Measurements from ENCODE around the gene LRFN4. TPM values are rescaled to one million over a fixed set of nuclear protein-coding genes. Genes with fewer than 3 reads are reported as not detected.

LRFN4 gene
- total RNA-seq, 4 donors from 2014 or later = 8.7 to 21.9 (median 13.1) TPM

GRCh38 chr11:66846671-66847091, 10.2 kb upstream of the LRFN4 start:
- intact Hi-C loops (cut with DNase I) = loop anchor here (10.0 kb wide), 2 partner anchors 108 to 282 kb away; partner anchors contain the start of genes CTSF and PC
- DNase-seq (ENCODE audit: extremely low spot score) = no peak
- H3K4me3 ChIP-seq = no peak overlapping the region
- peaks cover 21 to 31% (median 26%) of the 10 kb centered on the region in 4 donors for H3K4me1 ChIP-seq
- H3K27me3 ChIP-seq = no peaks in the 10 kb centered on the region
- peaks cover 0 to 3% (median 0%) of the 10 kb centered on the region in 4 donors for H3K9me3 ChIP-seq
- no peak overlapping the region for H3K27ac ChIP-seq (replicated peaks in 1 of 4)
- peaks cover 11 to 59% (median 45%) of the 10 kb centered on the region in 4 donors for H3K36me3 ChIP-seq
- TF ChIP-seq POLR2AphosphoS5 (IDR thresholded peaks at IDR 0.05) (no peak), POLR2A (IDR thresholded peaks at IDR 0.05; ENCODE audit: low read depth) (no peak), CTCF (IDR thresholded peaks at IDR 0.05) (no peak), EP300 (IDR thresholded peaks at IDR 0.05) (no peak)
- 93% methylated on average over 3 of the region's 4 CpGs for WGBS

- Histone ChIP-seq H3K4me3 (no peak overlapping the region), H3K27ac (replicated peaks in 1 of 4) (no peak overlapping the region), H3K27me3 (no peaks in the 10 kb centered on the region), H3K9me3 (peaks cover 0 to 3% (median 0%) of the 10 kb centered on the region in 4 donors), H3K4me1 (peaks cover 12 to 21% (median 16%) of the 10 kb centered on the region in 4 donors), H3K36me3 (peaks cover 11 to 59% (median 45%) of the 10 kb centered on the region in 4 donors)
- TF ChIP-seq POLR2AphosphoS5 (IDR thresholded peaks at IDR 0.05) = no peak
- TF ChIP-seq CTCF (IDR thresholded peaks at IDR 0.05) = no peak
- DNase-seq (ENCODE audit: extremely low spot score) = no peak
- 89% methylated on average over 6 of the region's 14 CpGs for WGBS
- intact Hi-C loops (cut with DNase I) = loop anchor here (10.0 kb wide), 2 partner anchors 107 to 283 kb away; partner anchors contain the start of genes CTSF and PC
These were observed 9.2 kb upstream of the LRFN4 start for GRCh38 chr11:66847461-66848232.

- Histone ChIP-seq H3K9me3 (no peaks in the 10 kb centered on the region), H3K36me3 (peaks cover 11 to 59% (median 45%) of the 10 kb centered on the region in 4 donors), H3K4me1 (peaks cover 10 to 16% (median 13%) of the 10 kb centered on the region in 4 donors), H3K4me3 (no peak overlapping the region), H3K27me3 (no peaks in the 10 kb centered on the region), H3K27ac (replicated peaks in 1 of 4) (no peak overlapping the region)
- WGBS = 98% methylated on average over 6 of the region's 28 CpGs
- no peak for TF ChIP-seq EP300 (IDR thresholded peaks at IDR 0.05)
- TF ChIP-seq POLR2A (IDR thresholded peaks at IDR 0.05; ENCODE audit: low read depth) = no peak
- no peak for TF ChIP-seq POLR2AphosphoS5 (IDR thresholded peaks at IDR 0.05)
- TF ChIP-seq CTCF (IDR thresholded peaks at IDR 0.05) = no peak
- no peak for DNase-seq (ENCODE audit: extremely low spot score)
- intact Hi-C loops (cut with DNase I) = loop anchor here (10.0 kb wide), 2 partner anchors 106 to 284 kb away; partner anchors contain the start of genes CTSF and PC
These were observed 8.0 kb upstream of the LRFN4 start for GRCh38 chr11:66848671-66849500.

- intact Hi-C loops (cut with DNase I) = loop anchor here (10.0 kb wide), 3 partner anchors 105 to 505 kb away; partner anchors contain the start of genes B4GAT1, BRMS1, CTSF and PC
- 92% methylated on average over 11 of the region's 22 CpGs for WGBS
- no peak for DNase-seq (ENCODE audit: extremely low spot score)
These were observed 7.2 kb upstream of the LRFN4 start for GRCh38 chr11:66849501-66850234.

More at GRCh38 chr11:66849501-66850234, 7.2 kb upstream of the LRFN4 start:
- no peak overlapping the region for H3K4me3 ChIP-seq
- H3K27me3 ChIP-seq = no peaks in the 10 kb centered on the region
- peaks cover 2 to 8% (median 5%) of the 10 kb centered on the region in 4 donors for H3K4me1 ChIP-seq
- H3K36me3 ChIP-seq = peaks cover 11 to 59% (median 43%) of the 10 kb centered on the region in 4 donors
- H3K27ac ChIP-seq (replicated peaks in 1 of 4) = no peak overlapping the region
- H3K9me3 ChIP-seq = no peaks in the 10 kb centered on the region
- TF ChIP-seq EP300 (IDR thresholded peaks at IDR 0.05) (no peak), CTCF (IDR thresholded peaks at IDR 0.05) (no peak), POLR2AphosphoS5 (IDR thresholded peaks at IDR 0.05) (no peak), POLR2A (IDR thresholded peaks at IDR 0.05; ENCODE audit: low read depth) (no peak)
